ENCODE results near the gene FCRL5.
"Not testable (repeated sequence)": the region's sequence is repeated elsewhere in the genome, so short reads cannot be mapped to it uniquely, and the experiment has no call there.

FCRL5 gene

DNA sequence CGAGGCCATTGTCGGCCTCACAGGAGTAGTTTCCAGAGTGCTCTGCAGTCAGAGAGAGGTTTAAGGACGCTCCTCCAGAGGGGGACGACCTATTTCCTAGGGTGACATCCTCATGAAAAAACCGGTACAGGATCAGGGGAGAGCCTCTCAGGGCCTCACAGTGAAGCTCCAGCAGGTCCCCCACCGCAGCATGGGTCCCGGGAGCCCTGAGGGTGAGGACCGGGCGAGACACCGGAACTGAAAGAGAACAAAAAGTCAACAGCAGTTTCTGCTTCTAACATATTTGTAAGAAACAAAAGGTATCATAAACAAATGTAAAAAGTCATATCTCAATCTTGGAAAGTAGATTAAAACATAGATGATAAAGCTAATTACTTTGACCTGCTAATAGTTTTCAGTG, 31.3 kb downstream of the FCRL5 start:
- DNase-seq: no peak

DNA sequence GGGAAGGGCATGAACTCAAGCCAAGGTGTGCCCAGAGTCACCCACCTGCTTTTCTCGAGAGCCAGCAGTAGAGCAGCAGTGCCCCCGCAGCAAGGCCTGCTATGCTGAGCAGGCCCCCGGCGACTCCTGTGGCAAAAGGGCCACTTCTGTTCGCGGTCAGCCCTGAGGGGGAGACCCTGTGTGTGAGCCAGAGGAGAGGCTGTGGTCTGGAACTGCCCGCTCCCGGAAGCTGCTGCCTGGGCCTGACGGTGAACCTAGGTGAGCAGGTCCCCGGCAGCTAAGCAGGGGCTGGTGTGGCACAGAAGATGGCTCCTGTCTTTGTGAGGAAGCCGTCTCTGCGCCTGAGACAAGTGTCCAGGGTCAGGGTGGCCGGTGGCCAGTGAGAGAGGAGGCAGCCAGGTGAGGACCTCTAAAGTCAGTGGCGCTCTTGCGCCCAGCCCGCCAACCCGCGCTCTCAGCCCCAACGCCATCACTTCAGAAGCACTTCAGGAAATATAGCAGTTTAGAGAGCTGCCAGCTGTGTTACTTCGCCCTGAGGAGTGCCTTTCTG, 31.9 kb downstream of the FCRL5 start:
- DNase-seq: no peak

DNA sequence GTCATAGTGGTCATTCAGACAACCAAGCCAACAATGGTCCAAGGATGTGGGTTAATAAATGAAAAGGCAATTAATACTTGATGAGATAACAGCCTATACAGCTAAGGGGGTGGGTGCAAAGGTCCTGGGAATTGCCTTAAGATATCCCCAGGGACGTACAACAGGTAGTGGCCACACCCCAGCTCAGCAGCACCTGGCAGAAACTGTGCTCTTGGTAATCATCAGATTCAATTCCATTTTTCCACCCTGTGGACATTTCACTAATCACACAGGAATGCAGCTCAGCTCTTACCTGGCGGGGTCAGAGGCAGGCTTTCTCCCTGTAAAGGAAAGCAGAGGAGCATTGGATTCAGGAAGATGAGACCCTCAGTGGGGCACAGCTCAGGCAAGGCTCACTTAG, 32.9 kb downstream of the FCRL5 start:
- no peak for DNase-seq

DNA sequence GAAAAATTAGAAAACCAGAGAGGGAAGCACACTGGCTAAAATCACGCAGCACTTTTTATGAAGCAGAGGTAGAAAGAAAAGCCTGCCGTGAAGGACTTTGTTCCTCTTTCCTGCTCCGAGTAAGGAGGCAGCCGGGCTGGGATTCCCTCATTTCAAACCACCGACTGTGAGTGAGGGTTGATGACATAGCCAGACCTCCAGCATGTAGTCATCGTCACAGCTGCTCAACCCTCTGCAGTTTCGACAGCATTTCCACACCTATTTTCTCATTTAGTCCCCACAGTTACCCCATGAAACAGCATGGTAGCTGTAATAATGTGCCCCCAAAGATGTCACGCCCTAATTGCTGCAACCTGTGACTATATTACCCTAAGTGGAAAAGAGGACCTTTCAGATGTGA, 35.3 kb downstream of the FCRL5 start:
- DNase-seq: no peak

DNA sequence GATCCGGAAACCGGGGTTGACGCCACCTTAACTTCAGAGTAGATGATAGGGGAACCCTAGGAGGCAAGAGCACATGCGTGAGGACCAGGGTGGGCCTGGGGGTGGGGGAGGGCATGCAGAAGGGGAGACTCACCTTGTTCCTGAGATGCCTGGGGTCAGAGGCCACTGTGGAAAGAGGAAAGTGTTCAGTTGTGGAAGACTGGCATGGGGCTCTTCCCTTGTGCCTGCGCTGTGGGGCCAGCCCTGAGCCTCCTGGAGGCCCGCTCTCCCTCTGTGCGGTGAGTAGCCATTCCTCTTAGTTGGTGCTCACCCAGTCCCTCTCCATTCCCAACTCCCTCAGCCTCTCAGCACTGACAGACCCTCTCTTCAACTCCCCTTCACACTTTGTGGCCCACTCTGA, 36.6 kb downstream of the FCRL5 start:
- no peak for DNase-seq

DNA sequence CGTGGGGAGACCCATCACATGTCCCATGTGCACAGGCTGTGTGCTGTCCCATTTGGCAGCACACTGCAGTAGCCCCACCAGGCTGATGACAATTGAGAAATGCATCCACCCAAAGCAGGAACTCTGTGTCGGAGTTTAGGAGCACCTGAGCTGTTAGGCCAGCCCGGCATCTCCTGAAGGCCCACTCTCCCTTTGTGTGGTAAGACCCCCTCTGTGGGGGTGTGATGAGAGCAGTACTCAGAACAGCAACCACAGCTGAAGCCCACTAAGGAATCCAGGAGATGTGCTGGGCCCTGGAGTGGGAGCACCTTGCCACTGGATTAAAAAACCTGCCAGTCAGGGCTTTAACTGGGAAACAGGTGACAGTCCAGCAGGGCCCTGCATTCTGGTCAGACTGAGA, 37.2 kb downstream of the FCRL5 start:
- no peak for DNase-seq

DNA sequence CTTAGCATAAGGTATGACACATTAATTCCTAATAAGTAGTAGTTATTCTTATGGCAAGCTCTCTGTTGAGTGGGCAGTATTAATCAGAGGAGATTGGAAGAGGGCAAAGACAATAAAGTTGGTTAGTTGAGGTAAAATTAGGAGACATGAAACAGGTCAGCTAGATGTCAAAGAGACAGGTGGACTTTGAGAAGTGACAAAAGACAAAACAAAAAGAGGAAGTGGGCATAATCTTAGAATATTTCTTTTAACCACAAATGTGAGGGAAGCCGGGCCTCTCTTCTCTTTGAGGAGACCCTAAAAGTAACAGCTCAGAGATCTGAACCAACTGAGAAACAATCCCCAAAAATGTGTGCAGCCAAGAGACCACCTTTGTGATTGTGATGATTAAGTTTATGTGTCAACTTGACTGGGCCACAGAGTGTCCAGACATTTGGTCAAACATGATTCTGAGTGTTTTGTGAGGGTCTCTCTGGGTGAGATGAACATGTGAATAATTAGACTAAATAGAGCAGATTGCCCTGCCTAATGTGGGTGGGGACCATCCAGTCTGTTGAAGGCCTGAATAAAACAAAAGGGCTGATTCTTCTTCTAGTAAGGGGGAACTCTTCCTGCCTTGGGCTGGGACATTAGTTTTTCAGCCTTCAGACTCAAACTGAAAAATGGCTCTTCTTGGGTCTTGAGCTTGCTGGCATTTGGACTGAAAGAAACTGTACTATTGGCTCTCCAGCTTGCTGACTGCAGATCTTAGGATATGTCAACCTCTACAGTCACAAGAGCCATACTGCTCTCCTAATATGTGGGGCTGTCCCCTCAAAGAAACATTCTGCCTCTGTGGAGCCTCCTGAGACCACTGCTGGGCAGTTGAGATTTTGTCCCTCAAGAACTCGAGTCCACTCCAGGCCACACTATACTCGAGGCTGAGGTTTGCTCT, 40.0 kb downstream of the FCRL5 start:
- DNase-seq: no peak

DNA sequence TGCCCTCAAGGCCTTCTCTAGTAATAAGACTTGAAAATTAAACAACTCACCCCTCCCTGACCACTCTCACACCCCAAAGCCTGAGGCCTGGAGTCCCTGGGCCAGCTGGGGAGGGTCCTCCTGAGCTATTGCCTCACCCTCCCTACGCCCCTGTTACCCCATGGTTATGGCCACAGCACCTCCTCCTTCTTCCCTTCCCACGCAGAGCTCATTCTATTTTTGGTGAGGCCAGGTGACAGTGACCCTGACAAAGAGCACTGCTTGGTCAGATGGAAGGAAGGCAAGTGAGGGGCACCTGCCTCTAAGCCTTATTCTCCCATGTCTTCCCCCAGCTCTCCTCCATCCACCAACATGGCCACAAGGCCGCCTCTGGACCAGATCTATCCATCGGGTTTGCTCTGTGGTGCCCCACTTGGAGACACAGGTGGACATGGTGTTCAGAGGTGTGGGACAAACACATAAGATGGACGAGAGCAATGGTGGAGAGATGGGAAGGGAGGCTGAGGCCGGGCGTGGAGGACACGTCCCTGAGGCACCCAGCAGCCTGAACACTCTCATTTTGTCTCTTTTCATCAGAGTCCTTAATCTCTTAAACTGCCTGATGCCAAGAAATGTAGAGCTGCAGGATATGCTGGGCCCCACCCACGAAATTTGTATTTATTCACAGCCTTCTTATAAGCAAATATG, 42.6 kb downstream of the FCRL5 start:
- DNase-seq: no peak

DNA sequence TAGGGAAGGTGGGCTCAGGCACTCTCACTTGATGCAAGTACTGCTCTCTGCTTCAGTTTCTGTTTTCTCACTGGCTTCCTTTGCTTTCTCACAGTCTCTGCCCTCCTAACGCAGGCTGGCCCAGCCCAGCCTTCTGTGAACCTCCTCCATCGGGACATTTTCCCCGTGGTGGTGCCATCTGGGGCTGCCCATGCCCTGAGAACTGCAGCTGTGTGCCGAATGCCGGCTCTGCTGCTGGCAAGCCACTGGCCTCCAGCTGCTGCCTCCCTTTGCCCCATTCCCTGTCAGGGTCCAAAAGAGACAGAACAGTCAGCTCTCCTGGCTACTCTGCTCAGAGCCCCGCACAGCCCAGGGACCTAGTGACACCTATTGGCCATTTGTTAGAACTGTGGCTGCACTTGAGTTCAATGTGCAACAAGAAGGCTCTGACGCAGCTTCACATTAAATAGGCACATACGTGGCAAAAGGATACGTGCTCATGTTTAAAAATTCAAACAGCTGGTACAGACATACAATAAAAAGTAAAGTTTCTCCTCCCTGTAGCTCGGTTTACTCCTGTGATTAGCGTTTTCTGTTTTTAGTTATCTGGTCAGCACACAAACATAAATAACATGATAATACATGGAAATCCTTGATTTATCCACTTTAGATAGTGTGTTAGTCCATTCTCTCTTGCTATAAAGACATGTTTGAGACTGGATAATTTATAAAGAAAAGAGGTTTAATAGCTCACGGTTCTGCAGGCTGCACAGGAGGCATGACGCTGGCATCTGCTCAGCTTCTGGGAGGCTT, 46.6 kb downstream of the FCRL5 start:
- DNase-seq: no peak

DNA sequence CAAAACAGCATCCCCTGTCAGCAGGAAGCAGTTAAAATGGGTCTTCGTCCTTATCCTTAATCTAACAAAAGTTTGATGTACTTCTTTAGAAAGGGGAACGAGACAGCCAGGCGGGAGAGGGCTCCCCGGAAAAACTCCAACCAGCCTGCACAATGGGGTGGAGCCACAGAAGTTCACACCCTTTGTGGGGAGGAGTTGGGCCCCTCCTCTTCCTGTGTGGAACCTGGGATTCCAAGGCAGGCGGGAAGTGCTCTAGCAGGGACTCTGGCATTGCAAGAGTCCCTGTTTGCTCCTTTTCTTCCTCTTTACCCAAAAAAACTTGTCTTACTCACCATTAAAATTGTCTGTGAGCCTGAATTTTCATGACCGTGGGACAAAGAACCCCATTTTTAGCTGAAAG, 47.7 kb downstream of the FCRL5 start:
- DNase-seq: no peak

DNA sequence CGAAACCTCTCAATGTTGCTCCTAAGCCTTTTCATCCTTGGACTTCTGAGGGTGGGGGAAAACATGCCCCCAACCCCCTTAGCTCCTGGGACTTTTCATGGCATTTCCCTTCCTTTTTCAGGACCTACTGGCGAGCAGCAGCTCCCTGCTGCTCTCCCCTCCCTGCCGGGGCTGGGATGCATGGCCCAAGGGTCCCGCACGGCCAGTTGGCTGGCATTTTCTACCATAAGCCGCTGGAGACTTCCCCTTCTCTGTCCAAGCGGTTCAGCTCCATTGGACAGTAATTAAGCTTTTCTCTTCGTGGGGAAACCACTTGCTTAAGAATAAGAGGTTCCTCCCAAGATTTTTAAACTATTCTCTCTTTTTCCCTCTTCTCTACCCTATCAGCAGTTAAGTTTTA, 52.8 kb downstream of the FCRL5 start:
- no peak for DNase-seq

DNA sequence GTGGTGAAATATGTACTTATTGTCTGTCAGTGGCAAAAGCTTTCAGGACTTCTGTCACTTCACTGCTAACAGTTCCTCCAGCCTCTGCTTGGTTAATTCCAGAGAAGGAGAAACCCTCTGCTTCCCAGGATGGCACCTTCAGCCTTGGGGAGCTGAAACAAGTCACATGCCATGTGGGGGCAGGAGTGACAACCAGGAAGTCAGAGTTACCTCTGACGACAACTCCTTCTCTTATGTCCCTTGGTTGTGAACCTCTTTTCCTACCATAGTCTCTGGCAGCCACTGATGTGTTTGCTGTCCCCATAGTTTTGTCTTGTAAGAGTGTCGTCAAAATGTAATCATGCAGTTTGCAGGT, 53.6 kb downstream of the FCRL5 start:
- DNase-seq: no peak

DNA sequence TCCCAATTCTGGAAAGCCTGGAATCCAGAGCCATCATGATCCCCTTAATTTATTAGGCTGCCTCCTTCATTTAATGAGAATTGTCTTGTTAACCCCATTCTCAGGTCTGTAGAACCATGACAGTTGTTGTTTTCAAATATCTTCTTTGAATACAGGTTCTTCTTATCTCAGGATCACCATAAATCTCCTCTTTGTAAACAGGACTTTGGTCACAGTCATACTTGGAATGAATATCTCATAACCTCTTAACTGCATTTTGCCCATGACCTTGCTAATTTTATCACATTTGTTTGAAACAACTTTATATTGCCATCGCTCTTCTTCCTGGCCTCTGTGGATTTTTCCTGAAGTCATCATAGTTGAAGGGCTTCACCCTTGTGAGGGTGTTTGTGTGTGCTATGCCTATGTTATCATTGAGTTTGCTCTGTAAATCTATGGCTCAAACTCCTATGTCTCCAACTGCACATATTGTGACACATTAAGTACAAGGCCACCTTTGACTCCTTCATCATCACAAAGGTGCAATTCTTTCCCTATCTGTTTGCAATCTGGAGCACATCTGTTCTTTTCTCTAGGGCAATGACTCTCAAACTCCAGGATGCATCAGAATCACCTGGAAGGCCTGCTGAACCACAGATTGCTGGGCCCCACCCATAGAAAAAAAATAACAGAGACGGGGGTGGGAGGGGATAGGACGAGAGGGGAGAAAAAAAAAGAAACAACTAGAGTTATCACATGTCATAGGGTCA, 54.2 kb downstream of the FCRL5 start:
- no peak for DNase-seq

DNA sequence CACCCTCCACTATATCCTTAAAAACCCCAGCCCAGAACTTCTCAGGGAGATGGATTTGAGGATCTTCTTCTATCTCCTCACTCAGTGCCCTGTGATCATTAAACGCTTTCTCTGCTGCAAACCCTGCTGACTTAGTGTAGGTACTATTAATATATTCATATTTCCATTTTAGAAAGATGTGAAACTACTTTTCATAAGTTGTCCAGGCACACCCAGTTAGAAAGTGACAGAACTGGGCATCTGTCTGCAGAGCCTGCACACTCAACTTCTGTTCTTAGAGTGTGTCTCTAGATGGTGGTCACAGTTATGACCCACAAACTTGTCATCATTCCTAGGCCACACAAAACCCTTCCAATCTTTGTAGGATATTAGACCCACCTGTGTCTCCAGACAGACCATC, 55.0 kb downstream of the FCRL5 start:
- no peak for DNase-seq

DNA sequence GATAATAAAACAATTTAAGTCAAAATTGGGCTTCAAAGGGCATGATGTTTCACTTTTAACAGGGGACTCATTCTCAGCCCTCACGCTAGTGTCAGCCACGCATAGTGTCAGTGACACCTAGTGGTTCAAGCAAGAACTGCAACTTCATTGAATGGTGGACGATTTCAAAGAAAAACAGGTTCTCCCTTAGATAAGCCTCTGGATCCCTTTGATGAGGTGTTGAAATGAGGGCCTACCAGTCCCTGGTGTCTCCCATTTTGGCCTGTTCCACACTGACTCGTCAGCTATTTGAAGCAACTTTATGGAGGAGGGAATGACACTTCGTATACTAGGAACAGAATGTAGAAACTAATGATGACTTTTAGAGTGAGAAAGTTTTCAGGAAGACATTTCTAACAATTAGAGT, 56.2 kb downstream of the FCRL5 start:
- peak; percentile 12 for DNase-seq

DNA sequence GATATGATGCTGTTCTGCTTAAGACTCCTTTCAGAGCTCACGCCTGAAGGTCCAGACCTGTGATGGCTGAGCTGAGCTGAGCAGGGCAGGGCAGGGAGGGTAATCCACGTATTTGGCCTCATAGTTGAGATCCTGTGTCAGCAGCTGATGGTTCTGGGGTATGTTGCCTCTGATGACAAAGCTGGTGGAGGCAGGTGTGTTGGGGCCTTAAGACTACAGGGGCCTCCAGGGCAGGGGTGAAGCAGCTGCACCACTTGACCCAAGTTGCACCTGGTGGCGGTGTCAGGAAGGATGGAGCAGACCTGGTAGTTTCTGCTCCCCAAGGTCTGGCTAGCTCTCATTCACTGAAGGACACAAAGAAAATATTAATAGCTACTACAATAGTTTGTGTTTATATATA, 57.0 kb downstream of the FCRL5 start:
- DNase-seq: no peak

DNA sequence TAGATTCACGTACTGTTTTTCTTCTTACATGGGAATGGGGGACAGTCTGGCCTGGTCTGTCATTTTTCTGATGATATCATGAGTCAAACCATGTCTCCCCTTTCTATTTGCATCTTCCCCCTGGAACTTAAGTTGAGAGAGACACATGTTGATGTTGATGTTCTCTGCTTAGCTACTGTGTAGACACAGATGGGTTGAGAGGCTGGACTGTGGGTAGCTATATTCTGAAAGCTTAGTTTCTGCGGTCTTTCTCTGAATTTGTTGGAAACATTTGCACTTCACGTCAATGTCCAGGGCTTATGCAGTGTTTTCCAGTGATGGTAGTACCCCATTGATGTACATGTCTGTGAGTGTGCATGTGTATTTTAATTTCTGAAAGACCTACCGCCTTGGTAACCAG, 58.2 kb downstream of the FCRL5 start:
- DNase-seq: no peak

DNA sequence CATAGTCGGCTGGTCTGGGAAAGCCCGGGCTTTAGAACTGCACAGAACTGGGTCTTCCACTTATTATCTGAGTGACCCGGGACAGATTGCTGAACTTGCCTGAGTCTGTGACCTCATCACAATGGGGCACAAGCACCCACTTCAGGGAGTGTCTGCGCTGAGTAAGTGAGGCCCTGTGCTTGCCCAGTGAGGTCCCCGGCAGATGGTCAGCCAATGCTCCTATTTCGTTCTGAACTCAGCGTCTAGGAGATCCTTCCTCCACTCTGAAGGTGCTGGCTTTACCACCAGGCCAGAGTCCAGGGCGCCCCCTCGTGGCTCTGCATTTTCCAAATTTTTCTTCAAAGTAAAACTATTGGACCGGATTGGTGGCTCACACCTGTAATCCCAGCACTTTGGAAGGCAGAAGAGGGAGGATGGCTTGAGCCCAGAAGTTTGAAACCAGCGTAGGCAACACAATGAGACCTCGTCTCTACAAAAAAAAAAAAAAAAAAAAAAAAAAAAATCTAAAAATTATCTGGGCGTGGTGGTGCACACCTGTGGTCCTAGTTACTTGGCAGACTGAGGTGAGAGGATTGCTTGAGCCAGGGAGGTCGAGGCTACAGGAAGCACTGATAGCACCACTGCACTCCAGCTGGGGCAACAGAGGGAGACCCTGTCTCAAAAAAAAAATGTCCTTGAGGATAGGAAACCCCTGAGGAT, 61.7 kb downstream of the FCRL5 start:
- peak; percentile 53 for DNase-seq

DNA sequence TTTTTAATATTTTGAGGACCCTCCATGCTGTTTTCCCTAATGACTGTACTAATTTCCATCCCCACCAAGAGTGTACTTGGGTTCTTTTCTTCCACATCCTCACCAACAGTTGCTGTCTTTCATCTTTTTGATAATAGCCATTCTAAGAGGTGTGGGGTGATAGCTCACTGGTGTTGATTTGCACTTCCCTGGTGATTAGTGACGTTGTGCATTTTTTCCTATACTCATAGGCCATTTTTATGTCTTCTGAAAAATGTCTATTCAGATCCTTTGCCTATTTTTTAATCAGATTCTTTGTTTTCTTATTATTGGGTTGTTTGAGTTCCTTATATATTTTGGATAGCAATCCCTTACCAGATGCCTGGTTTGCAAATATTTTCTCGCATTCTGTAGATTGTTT, 64.2 kb downstream of the FCRL5 start:
- no peak for DNase-seq

DNA sequence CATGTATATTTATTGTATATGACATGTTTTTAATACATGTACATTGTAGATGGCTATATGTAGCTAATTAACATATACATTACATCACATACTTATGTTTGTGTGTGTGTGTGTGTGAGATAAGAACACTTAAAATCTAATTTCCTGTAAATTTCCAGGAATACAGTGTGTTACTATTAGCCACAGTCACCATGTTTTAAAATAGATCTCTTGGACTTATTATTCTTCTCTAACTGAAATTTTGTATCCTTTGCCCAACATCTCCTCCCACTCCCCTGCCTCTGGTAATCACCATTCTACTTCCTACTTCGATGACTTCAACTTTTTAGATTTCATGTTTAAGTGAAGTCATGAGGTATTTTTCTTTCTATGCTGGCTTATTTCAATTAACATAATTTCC, 64.8 kb downstream of the FCRL5 start:
- no peak for DNase-seq

DNA sequence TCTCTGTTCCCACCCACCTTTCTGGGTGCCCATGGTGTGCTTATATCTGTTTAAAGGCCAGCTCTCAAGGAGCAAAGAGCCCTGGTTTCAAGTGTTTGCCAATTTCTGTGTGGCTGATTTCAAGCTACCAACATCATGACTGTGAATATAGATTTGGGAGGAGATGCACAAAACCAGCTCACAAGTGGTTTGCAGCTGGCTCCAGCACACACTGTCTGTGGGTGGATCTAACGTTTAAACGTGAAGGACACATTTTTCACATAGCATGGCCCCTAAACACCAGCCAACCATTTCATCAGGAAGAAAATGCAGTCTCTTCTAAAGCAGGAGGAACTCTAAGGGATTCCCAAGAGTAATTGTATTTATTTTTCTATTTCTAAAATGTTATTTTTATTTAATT, 65.2 kb downstream of the FCRL5 start:
- DNase-seq: no peak

DNA sequence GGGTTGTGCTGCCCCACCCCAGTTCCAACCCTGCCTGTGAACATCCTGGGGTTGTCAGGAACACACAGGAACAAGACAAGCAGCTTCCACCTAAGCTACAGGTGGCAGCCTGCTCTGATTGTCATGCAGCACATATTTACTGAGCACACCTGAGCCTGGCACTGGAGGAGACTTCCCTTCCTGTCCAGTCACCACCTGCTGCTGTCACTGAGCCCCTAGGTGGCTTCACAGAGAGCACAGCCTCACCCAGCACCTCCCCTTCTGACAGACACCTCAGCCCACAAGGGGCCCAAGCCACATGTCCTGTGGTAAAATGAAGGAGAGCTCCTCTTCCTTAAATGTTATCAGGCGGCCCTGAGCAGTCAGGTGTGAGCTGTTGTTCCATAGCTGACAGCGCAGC, 65.9 kb downstream of the FCRL5 start:
- not testable (repeated sequence) for DNase-seq
